Measurements from ENCODE around the gene UVSSA. TPM values are rescaled to one million over a fixed set of nuclear protein-coding genes. Genes with fewer than 3 reads are reported as not detected.
"Not testable (repeated sequence)": the region's sequence is repeated elsewhere in the genome, so short reads cannot be mapped to it uniquely, and the experiment has no call there.

Gene UVSSA
- polyA plus RNA-seq, 1 donor = 9.7 TPM

GRCh38 chr4:1317177-1318045, 29.6 kb upstream of the UVSSA start:
- DNase-seq = no peak

DNA sequence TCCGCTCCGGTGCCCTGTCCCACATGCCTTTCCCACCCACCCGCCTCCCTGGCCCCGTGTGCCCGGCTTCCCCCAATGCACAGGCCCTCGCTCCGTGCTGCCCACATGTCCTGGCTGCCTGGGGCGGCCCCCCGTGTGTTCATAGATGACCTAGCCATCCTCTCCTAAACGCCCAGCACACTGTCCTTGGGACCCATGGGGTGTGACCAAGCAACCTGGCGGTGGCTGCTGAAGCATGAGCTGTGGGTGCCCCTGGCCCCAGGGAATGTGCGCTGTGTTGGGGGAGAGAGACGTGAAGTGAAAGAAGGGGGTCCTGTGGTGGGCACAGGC, 29.0 kb upstream of the UVSSA start:
- DNase-seq = no peak

DNA sequence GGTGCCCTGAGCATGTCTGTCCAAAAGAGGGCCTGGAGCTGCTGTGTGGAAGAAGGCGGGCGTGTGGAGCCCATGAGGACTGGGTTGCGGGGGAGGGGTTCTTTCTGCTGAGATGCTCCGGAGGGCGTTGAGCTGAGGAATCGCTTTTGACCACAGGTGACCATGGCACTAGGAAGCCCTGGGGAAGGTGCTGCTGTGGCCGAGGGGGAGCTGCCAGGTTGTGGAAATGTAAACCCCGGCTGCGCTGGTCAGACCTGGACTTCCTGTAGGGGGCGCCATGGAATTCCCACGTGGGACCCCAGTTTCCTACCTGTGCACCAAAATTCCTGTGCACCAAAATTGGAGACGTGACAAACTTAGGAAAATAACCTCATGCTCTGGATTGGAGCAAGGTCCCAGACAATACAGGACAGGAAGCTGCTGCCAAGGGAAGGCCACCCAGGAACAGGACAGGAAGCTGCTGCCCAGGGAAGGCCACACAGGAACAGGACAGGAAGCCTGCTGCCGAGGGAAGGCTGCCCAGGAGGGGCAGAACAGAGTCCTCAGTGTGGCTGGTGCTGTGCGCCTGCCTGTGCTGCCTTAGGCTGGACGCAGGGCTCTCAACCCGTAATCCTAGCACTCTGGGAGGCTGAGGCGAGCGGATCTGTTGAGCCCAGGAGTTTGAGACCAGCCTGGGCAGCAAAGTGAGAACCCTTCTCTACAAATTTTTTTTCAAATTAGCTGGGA, 28.4 kb upstream of the UVSSA start:
- DNase-seq = no peak

GRCh38 chr4:1321486-1321885, 25.5 kb upstream of the UVSSA start:
- no peak for DNase-seq

- no peak for DNase-seq
Observed at GRCh38 chr4:1321946-1322650, 24.9 kb upstream of the UVSSA start.

GRCh38 chr4:1323280-1323634, 23.8 kb upstream of the UVSSA start:
- DNase-seq = no peak

- DNase-seq = no peak
Observed at GRCh38 chr4:1323635-1324442, 23.2 kb upstream of the UVSSA start.

DNA sequence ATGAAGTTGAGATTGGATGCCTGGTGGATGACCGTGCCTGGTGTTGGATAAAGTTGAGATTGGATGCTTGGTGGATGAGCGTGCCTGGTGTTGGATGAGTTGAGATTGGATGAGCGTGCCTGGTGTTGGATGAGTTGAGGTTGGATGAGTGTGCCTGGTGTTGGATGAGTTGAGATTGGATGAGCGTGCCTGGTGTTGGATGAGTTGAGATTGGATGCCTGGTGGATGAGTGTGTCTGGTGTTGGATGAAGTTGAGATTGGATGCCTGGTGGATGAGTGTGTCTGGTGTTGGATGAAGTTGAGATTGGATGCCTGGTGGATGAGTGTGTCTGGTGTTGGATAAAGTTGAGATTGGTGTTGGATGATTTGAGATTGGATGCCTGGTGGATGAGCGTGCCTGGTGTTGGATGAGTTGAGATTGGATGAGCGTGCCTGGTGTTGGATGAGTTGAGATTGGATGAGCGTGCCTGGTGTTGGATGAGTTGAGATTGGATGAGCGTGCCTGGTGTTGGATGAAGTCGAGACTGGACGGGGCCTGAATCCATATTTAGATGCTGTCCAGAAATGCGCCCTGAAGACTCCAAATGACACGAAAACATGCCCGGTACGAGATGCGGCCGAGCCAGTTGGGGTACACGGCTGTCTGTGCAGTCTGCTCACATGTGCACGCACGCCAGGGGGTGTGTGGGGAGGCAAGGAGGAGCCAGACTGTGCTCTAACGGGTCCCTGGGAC, 22.4 kb upstream of the UVSSA start:
- not testable (repeated sequence) for DNase-seq

DNA sequence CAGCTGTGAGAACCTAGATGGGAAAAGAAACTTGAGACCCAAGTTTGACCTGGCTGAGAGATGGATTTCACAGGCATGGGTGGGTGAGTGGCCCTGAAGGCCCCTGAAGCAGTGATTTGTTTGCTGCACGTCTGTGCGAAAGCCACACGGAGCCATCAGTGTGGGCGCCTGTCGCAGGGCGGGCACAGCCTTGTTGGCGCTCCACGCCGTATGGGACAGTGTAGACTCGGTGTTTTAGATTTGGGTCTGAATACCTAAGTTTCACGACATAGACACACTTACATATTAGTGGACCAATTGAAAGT, 21.9 kb upstream of the UVSSA start:
- DNase-seq = no peak

- DNase-seq = no peak
Observed at GRCh38 chr4:1325681-1326635, 21.1 kb upstream of the UVSSA start.

- DNase-seq = no peak
Observed at GRCh38 chr4:1326751-1327525, 20.1 kb upstream of the UVSSA start.

- no peak for DNase-seq
Observed at GRCh38 chr4:1327526-1328266, 19.3 kb upstream of the UVSSA start.

DNA sequence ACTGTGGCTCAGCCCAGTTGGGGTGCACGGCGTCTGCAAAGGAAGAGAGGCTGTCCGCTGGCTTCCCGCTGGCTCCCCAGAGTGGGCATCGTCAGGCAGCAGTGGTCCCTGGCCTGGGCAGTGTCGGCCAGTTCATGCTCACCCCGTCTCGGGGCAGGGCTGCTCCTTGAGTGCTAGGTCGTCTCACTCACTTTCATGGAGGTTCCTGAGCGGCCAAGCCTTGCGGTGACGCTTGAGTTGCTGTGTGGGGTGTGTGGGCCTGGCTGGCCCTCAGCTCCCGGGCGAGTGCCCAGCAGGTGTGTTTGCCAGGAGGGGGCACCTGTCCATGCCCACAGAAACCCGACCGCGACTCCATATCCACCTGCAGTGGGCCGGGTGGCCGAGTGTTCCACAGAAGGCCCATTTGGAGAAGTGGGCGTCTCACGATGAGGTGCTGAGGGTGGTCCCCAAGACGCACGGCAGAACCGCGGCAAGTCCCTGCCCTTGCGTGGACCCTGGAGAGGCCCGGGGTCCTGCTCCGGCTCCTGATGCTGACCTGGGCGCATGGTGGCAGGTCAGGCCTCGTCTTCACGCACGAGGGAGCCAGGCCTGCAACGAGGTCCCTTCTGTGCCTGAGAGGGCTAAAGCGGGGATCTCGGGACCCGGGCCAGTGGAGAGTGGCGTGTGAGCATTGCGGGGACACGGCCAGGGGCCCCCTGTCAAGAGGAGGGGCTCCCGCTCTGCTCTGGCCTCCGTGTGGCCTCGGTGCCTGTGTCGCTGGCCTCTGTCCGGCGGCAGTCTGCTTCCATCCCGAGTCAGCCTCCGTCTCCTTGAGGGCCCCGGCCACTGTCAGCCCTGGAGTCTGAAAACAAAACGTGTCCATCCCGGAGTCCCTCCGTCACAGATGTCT, 18.5 kb upstream of the UVSSA start:
- DNase-seq = no peak

GRCh38 chr4:1329408-1330371, 17.3 kb upstream of the UVSSA start:
- no peak for DNase-seq

- no peak for DNase-seq
Observed at GRCh38 chr4:1330761-1331590, 16.0 kb upstream of the UVSSA start.

Data from hindlimb muscle (tissue), 1 donor.